Adipose tissue (tissue), 3 donors: Measurements from ENCODE around the gene ATXN1. TPM values are rescaled to one million over a fixed set of nuclear protein-coding genes. Genes with fewer than 3 reads are reported as not detected.

ENCODE experiments used
- H3K27ac ChIP-seq: one replicate; pipeline ENCODE4 v1.5.1; 2013; ENCODE audit warnings: low read depth, low read length
- WGBS, 3 donors: extraction: QIAGEN DNeasy Blood & Tissue Kit; methylation state at CpG; one replicate each; pipeline ENCODE4 v1.1.7; 2013; 5-methylcytosine and 5-hydroxymethylcytosine counted together
- polyA plus RNA-seq, 3 donors: library from polyadenylated mRNA; stranded (reverse); fragments of 200-250 nt; gene quantifications; one replicate each; pipeline ENCODE4 v1.2.3, GENCODE V29; 2013
- donor health status: healthy with polysubstance abuse.
- donor health status: Bipolar disorder and iron deficiency.
- donor health status: healthy.

The ATXN1 gene
- polyA plus RNA-seq, 3 donors, result 2.6 to 7.2 (median 6.8) TPM

GRCh38 chr6:16694781-16695578 is 66.3 kb downstream of the ATXN1 start:
- 71 to 82% (median 72%) methylated on average over 4 of the region's 4 CpGs for WGBS, 3 donors
- H3K27ac ChIP-seq, result no peak overlapping the region

GRCh38 chr6:16691324-16691723 is 69.9 kb downstream of the ATXN1 start:
- no peak overlapping the region for H3K27ac ChIP-seq

GRCh38 chr6:16690608-16691142 is 70.6 kb downstream of the ATXN1 start:
- WGBS, 3 donors, result 78 to 85% (median 84%) methylated on average over 7 of the region's 7 CpGs
- H3K27ac ChIP-seq, result no peak overlapping the region

DNA sequence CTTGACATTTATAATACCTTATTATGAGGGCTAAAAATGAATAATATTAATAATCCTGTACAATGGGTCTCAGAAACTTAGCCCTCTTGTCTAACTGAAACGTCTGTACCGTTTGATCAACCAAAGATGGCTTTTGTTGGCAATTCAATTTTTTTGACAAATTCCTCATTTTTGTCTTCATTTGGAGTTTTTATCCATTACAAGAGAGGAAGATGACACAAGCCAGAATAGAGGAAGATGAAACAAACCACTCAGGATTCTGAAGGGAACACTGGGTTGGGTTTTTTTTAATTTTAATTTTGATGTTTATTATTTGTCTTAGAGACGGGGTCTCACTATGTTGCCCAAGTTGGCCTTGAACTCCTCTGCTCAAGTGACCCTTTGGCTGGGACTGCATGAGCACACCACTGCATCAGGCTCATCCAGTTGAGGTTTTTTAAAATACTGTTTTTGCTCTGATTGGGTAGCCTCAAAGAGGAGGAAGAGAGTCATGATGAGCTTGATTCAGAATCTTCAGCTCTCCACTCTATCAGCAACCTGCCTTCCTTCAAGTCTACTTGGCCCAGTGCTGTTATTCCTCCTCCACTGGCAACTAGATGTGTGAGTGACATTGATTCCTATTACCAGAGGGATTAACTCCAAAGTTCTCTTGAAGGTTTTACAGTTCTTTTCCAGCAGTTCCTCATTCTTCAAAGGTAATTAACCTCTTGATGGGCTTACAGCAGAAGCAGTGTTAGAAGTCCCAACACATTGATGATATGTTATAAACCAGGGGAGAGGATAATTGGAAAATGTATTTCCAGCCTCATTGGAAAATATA is 71.3 kb downstream of the ATXN1 start:
- 75 to 90% (median 78%) methylated on average over 3 of the region's 3 CpGs for WGBS, 3 donors

GRCh38 chr6:16688984-16689636 is 72.2 kb downstream of the ATXN1 start:
- 80 to 97% (median 81%) methylated on average over 4 of the region's 4 CpGs for WGBS, 3 donors
- H3K27ac ChIP-seq, result no peak overlapping the region

More for the DNA sequence above, 71.3 kb downstream of the ATXN1 start:
- no peak overlapping the region for H3K27ac ChIP-seq

GRCh38 chr6:16688436-16688835 is 72.8 kb downstream of the ATXN1 start:
- 50 to 91% (median 51%) methylated on average over 1 of the region's 1 CpG for WGBS, 3 donors
- H3K27ac ChIP-seq, result no peak overlapping the region

DNA sequence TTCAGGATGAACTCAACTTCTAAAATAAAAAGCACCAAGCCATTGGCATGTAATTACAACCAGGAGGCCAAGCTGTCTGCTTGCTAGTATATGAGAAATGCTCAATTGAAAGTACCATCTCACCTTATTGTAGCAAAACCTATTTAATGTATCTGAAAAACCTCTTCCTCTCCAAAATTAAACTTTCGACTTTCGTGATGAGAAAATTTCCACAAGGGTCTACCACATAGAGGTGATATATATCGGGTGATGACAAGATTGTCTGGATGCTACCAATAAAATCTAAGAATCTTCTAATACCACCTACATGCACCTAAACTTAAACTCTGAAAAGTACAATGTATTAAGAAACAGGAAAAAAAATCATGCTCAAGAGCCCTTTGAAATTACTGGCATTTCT is 74.2 kb downstream of the ATXN1 start:
- WGBS, 3 donors, result 84 to 97% (median 88%) methylated on average over 3 of the region's 3 CpGs
- no peak overlapping the region for H3K27ac ChIP-seq

DNA sequence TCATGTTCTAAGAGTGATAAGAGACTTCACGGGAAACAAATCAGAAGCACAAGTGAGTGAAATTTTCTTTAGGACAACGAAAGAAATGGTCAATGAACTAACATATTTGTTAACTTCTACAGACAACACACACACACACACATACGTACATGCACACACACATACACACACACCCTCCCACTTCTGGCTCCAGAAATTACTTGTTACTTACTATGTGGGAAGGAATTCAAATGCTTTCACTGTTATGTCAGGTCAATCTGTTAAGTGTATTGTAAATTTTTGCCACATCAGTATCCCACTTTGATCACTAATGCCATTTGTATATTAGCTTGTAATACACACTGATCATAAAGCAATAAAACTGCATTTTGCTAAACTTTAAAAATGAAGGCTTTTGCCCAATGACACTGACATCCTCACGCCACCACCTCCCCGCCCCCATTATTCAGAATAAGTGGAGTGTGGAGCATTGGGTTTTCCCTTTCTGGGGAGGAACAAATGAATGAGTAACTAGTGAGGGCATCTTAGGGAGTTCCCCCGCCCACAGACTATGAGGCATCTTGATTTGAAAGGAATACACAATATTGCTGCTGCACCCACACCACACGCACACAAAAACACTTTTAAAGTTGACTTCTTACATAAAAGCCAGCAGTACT is 76.2 kb downstream of the ATXN1 start:
- no peak overlapping the region for H3K27ac ChIP-seq
- WGBS, 3 donors, result 79 to 89% (median 84%) methylated on average over 7 of the region's 7 CpGs

GRCh38 chr6:16684195-16684689 is 77.0 kb downstream of the ATXN1 start:
- WGBS, 3 donors, result 50 to 82% (median 54%) methylated on average over 5 of the region's 5 CpGs
- H3K27ac ChIP-seq, result no peak overlapping the region

DNA sequence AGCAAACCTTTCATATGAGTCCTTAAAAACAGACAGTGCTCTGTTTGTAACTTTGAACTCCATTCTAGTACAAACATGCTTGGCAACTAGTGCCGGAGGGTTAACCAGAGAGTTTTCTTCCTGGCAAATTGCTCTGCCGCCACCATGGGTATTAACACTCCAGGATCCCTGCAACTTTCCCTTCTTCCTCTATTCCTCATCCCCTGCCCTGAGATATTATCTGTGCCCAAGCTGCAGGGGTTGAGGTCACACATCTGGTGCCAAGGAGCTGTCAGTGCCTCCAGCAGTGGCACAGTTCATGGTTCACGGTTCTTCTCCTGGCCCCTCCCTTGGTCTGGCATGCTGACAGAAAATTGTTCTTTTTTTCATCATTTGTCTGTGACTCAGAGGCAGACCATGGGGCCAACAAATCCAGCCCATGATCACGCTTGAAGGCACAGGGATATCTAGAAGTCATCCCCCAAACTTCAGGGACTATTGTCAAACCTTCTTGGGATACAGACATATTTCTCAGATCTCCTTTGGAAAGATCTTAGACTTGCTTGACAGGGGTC is 77.5 kb downstream of the ATXN1 start:
- H3K27ac ChIP-seq, result no peak overlapping the region
- 39 to 51% (median 48%) methylated on average over 4 of the region's 4 CpGs for WGBS, 3 donors

- 71 to 92% (median 76%) methylated on average over 8 of the region's 8 CpGs for WGBS, 3 donors
- no peak overlapping the region for H3K27ac ChIP-seq
Measured at GRCh38 chr6:16681260-16681873, 79.9 kb downstream of the ATXN1 start.

GRCh38 chr6:16679050-16679449 is 82.2 kb downstream of the ATXN1 start:
- 81 to 100% (median 96%) methylated on average over 1 of the region's 1 CpG for WGBS, 3 donors
- no peak overlapping the region for H3K27ac ChIP-seq

- 33 to 74% (median 59%) methylated on average over 2 of the region's 2 CpGs for WGBS, 3 donors
Measured at GRCh38 chr6:16677458-16677857, 83.8 kb downstream of the ATXN1 start.

DNA sequence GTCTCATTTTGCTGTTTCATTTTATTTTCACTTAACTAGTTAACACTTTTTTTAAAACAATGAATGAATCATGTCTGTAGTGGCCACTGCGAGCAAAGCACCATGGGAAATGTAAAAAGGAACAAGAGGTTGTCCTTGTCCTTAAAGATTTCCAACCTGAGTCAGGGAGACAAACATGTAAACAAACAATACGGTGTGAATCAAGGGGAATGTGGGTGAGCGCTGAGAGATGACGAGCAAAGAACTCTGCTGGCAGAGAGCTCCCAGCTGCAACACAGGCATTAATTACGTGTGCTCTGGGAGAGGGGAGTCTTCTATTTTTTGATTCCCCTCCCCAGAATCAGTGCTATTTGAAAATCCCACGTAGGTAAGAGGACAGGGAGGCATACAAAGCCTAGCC is 84.3 kb downstream of the ATXN1 start:
- no peak overlapping the region for H3K27ac ChIP-seq
- 17 to 59% (median 55%) methylated on average over 6 of the region's 6 CpGs for WGBS, 3 donors

More at GRCh38 chr6:16677458-16677857, 83.8 kb downstream of the ATXN1 start:
- H3K27ac ChIP-seq, result no peak overlapping the region

- 58 to 69% (median 63%) methylated on average over 2 of the region's 2 CpGs for WGBS, 3 donors
Measured at GRCh38 chr6:16676376-16676775, 84.9 kb downstream of the ATXN1 start.

GRCh38 chr6:16674801-16675392 is 86.4 kb downstream of the ATXN1 start:
- WGBS, 3 donors, result 61 to 73% (median 70%) methylated on average over 4 of the region's 4 CpGs
- no peak overlapping the region for H3K27ac ChIP-seq

More at GRCh38 chr6:16676376-16676775, 84.9 kb downstream of the ATXN1 start:
- no peak overlapping the region for H3K27ac ChIP-seq
